CD4-positive, alpha-beta memory T cell (primary cell): ENCODE measurements around the gene LAMA5. TPM values are rescaled to one million over a fixed set of nuclear protein-coding genes. Genes with fewer than 3 reads are reported as not detected.

Experiments used
- CTCF ChIA-PET: fragments of 350-600 bp; sonication (Branson Sonifier 250); formaldehyde crosslinking; loops from one replicate; lab custom pipeline; 2021; ENCODE audit warnings: inconsistent platforms; ENCODE audit not compliant: partially characterized antibody; lab: Charles Lee
- POLR2A ChIA-PET: fragments of 350-600 bp; sonication (Branson Sonifier 250); formaldehyde crosslinking; loops from one replicate; lab custom pipeline; 2021; ENCODE audit not compliant: partially characterized antibody; lab: Charles Lee
- DNase-seq, 5 donors: peaks; one replicate each; pipeline versions ENCODE4 v3.0.0 to v3.0.0-alpha.2; 2020 to 2022; ENCODE audit warnings: mixed read lengths in 1 of 5
- H3K27ac ChIP-seq: one replicate; pipeline ENCODE4 v1.7.0; 2013; ENCODE audit warnings: low read depth, low read length
- H3K27me3 ChIP-seq: 2 replicates; pipeline ENCODE4 v1.7.0; 2013; ENCODE audit warnings: mild to moderate bottlenecking, low read length, moderate library complexity; ENCODE audit not compliant: insufficient read depth
- H3K36me3 ChIP-seq: 2 replicates; pipeline ENCODE4 v1.7.0; 2013; ENCODE audit warnings: mild to moderate bottlenecking, low read length, moderate library complexity; ENCODE audit not compliant: insufficient read depth
- H3K4me1 ChIP-seq: 2 replicates; pipeline ENCODE4 v1.7.0; 2013; ENCODE audit warnings: mild to moderate bottlenecking, low read length, moderate library complexity; ENCODE audit not compliant: insufficient read depth
- H3K4me3 ChIP-seq, 2 donors: one replicate each; pipeline ENCODE4 v1.7.0; 2013; ENCODE audit warnings: low read length in 2 of 2, mild to moderate bottlenecking in 1 of 2
- H3K9me3 ChIP-seq, 2 donors: one replicate each; pipeline ENCODE4 v1.7.0; 2013; ENCODE audit warnings: low read length in 2 of 2, control low read depth in 1 of 2; ENCODE audit not compliant: control insufficient read depth in 1 of 2
- H3K27ac Mint-ChIP-seq, 7 donors: one replicate each; pipeline ENCODE4 v1.8.0; 2020 to 2021; ENCODE audit warnings: mixed read lengths in 7 of 7, mild to moderate bottlenecking in 6 of 7, inconsistent platforms in 3 of 7, moderate library complexity in 3 of 7
- H3K27me3 Mint-ChIP-seq, 2 donors: one replicate each; pipeline ENCODE4 v1.8.0; 2020 to 2021; ENCODE audit warnings: mixed read lengths in 2 of 2
- H3K36me3 Mint-ChIP-seq, 2 donors: one replicate each; pipeline ENCODE4 v1.8.0; 2020 to 2021; ENCODE audit warnings: mixed read lengths in 2 of 2, inconsistent platforms in 1 of 2, mild to moderate bottlenecking in 1 of 2
- H3K4me1 Mint-ChIP-seq, 4 donors: one replicate each; pipeline ENCODE4 v1.8.0; 2020 to 2021; ENCODE audit warnings: mixed read lengths in 4 of 4, mild to moderate bottlenecking in 1 of 4
- H3K4me3 Mint-ChIP-seq, 8 donors: one replicate each; pipeline ENCODE4 v1.8.0; 2020 to 2021; ENCODE audit warnings: mixed read lengths in 8 of 8, mild to moderate bottlenecking in 7 of 8, moderate library complexity in 6 of 8, inconsistent platforms in 3 of 8
- H3K9me3 Mint-ChIP-seq, 8 donors: one replicate each; pipeline ENCODE4 v1.8.0; 2020 to 2021; ENCODE audit warnings: mixed read lengths in 8 of 8, mild to moderate bottlenecking in 5 of 8, inconsistent platforms in 3 of 8, moderate library complexity in 1 of 8
- intact Hi-C: fragments of 100-400 bp; cut with micrococcal nuclease; formaldehyde crosslinking; loops from one replicate; pipeline ENCODE4 v1.15.1; 2023
- polyA plus RNA-seq, 2 donors: library from polyadenylated mRNA; unstranded; fragments of 300-500 nt; fragmentation: Illumina TruSeq; gene quantifications; one replicate each; pipeline ENCODE4 v1.2.3, GENCODE V29; 2021
- total RNA-seq, 2 experiments: library from RNA; stranded (reverse); gene quantifications; one replicate each; pipeline ENCODE4 v1.2.3, GENCODE V29; 2021

The LAMA5 gene
- total and polyA plus RNA-seq, 4 experiments from 2014 or later = 0.49 TPM; not detected in 3

GRCh38 chr20:62329389-62330377 is 37.4 kb downstream of the LAMA5 start:
- peak in 1 of 5 donors; percentile 26 for DNase-seq
- Mint-ChIP-seq H3K9me3 (peaks cover 0 to 2% (median 0%) of the 10 kb centered on the region in 8 donors), H3K4me3 (no peak overlapping the region), H3K4me1 (peaks cover 0 to 2% (median 0%) of the 10 kb centered on the region in 4 donors), H3K36me3 (no peaks in the 10 kb centered on the region), H3K27me3 (no peaks in the 10 kb centered on the region), H3K27ac (peak overlapping the region in 1 of 7 donors; percentile 53)
- Histone ChIP-seq H3K27ac (no peak overlapping the region), H3K9me3 (no peaks in the 10 kb centered on the region), H3K36me3 (no peaks in the 10 kb centered on the region), H3K4me1 (no peaks in the 10 kb centered on the region), H3K4me3 (no peak overlapping the region), H3K27me3 (no peaks in the 10 kb centered on the region)
- intact Hi-C loops = no loop called here
- ChIA-PET POLR2A (no interaction called here), CTCF (no interaction called here)

DNA sequence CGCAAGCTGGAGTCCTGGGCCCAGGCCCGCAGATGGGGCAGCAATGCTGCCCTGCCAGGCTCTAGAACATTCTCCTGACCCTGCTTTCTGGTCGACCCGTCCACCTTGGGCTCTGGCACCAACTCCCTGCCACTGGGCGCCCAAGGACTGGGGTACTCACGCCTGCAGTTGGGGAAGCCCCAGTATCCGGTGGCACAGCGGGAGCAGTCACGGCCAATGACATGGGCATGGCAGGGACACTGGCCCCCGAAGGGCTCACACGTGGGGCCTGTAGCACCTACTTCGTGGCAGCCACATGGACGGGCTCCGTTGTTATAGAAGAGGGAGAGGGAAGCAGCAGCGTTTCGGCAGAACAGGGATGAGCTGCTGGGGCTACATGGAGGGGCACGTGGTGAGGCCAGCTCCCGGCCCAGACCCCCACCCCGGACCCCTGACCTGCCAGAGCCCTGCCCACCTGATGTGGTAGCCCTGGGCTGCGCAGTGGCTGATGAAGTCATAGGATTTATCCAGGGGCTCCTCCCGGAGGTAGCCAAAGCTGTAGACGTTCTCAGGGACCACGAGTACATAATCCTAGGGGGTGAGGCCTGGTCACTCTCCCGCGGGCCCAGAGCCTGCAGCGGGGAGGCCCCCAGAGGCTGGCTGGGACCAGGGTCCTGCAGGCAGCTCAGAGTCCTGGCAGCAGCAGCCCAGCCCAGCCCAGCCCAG is 38.3 kb downstream of the LAMA5 start:
- no peak overlapping the region for H3K27ac Mint-ChIP-seq
- intact Hi-C loops = no loop called here
- H3K4me3 Mint-ChIP-seq = no peak overlapping the region
- Histone ChIP-seq H3K4me1 (no peaks in the 10 kb centered on the region), H3K27me3 (no peaks in the 10 kb centered on the region), H3K27ac (no peak overlapping the region), H3K9me3 (no peaks in the 10 kb centered on the region), H3K4me3 (no peak overlapping the region), H3K36me3 (no peaks in the 10 kb centered on the region)
- H3K4me1 Mint-ChIP-seq = peaks cover 0 to 2% (median 0%) of the 10 kb centered on the region in 4 donors
- no peaks in the 10 kb centered on the region for H3K36me3 Mint-ChIP-seq
- POLR2A ChIA-PET = no interaction called here
- peak in 1 of 5 donors; percentile 14 for DNase-seq
- H3K9me3 Mint-ChIP-seq = peaks cover 0 to 2% (median 0%) of the 10 kb centered on the region in 8 donors
- CTCF ChIA-PET = no interaction called here
- no peaks in the 10 kb centered on the region for H3K27me3 Mint-ChIP-seq

DNA sequence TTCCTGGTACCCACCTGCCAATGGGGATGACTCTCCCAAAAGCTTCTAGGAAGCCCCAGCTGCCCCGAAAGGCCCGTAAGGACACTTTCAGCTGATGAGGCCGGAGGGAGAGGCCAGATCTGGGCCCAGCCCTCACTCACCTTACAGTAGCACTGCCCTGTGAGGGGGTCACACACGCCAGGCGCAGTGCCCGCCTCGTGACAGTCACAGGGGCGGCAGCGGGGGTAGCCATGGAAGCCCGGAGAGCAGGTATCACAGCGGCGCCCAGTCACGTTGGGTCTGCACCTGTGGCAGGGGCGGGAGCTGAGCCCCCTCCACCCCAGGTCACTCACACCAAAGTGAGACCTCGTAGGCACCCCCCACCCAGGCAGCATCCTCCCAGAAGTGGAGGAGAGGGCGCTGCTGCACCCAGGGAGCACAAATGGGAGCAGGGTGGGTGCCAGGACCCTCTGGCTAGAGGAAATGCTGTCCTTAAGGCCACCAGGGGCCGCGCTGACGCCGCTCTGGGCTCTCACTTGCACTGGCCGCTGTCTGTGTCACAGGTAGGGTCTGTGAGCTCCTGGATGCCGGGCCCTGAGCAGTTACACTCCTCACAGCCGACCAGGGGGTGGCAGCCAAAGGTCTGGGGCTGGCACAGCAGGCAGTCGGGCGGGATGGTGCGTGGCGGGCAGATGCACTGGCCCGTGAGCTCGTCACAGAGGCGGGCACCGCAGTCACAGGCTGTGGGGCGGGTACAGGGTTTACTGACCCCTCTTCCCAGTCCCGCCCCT is 39.2 kb downstream of the LAMA5 start:
- Mint-ChIP-seq H3K9me3 (peaks cover 0 to 2% (median 0%) of the 10 kb centered on the region in 8 donors), H3K4me3 (no peak overlapping the region), H3K36me3 (no peaks in the 10 kb centered on the region), H3K27ac (no peak overlapping the region), H3K4me1 (peaks cover 0 to 2% (median 0%) of the 10 kb centered on the region in 4 donors), H3K27me3 (no peaks in the 10 kb centered on the region)
- no peak overlapping the region for H3K4me3 ChIP-seq
- H3K4me1 ChIP-seq = no peaks in the 10 kb centered on the region
- peak in 1 of 5 donors; percentile 36 for DNase-seq
- no peaks in the 10 kb centered on the region for H3K27me3 ChIP-seq
- intact Hi-C loops = no loop called here
- H3K9me3 ChIP-seq = no peaks in the 10 kb centered on the region
- ChIA-PET POLR2A (no interaction called here), CTCF (no interaction called here)
- no peaks in the 10 kb centered on the region for H3K36me3 ChIP-seq
- H3K27ac ChIP-seq = no peak overlapping the region

DNA sequence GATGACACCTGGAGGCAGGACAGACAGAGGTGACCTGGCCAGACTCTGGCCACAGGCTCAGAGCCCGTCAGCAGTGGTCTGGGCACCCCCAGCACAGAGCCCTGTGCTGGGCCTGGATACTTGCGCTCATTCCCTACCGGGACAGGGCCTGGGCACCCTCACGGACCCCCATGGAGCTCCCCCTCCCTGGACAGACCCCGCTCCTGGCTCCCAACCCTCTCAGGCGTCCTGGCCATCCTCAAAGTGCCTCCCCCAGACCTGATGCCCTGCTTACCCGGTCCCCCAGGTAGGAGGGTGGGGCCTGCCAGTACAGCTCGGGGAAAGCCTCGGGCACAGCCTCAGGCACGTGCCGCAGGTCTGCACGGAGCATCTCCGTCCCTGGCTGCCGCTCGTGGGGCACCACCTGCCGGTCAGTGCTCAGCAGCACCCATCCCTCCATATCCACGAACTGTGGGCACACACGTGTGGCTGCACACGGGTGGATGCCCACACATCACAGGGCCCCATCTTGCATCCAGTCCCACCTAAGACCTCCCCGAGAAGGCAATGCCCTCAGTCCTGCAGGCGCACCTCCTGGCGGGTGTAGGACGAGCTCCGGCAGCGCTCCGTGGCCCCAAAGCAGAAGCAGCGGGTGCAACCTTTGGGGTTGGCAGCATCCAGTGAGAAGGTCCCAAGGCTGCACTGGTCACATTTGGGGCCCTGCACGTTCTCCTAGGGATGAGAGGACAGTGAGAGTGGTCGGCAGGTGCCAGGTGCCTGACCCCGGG is 40.0 kb downstream of the LAMA5 start:
- Histone ChIP-seq H3K9me3 (no peaks in the 10 kb centered on the region), H3K27me3 (no peaks in the 10 kb centered on the region), H3K27ac (no peak overlapping the region), H3K4me3 (no peak overlapping the region), H3K36me3 (no peaks in the 10 kb centered on the region), H3K4me1 (no peaks in the 10 kb centered on the region)
- Mint-ChIP-seq H3K27ac (no peak overlapping the region), H3K9me3 (peaks cover 0 to 2% (median 0%) of the 10 kb centered on the region in 8 donors), H3K36me3 (no peaks in the 10 kb centered on the region), H3K4me3 (no peak overlapping the region), H3K4me1 (peaks cover 0 to 2% (median 0%) of the 10 kb centered on the region in 4 donors), H3K27me3 (no peaks in the 10 kb centered on the region)
- intact Hi-C loops = no loop called here
- ChIA-PET CTCF (no interaction called here), POLR2A (no interaction called here)
- peak in 1 of 5 donors; percentile 25 for DNase-seq

DNA sequence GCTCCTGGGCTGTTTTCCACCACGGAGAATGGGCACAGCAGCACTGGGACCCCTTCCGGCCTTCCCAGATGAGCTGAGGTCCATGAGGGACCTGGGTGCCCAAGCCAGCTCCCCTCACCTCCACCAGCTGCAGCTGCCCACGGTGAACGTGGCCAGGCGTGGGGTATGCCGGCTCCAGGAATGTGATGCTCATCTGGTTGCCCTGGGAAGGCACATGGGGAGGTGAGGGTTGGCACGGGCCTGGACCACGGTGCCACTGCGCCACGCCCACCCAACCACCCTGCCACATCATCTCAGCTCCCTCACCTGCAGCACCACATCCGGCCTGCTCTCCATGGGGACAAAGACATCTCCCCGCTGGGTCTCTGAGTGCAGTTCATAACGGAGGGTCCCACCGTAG is 40.6 kb downstream of the LAMA5 start:
- POLR2A ChIA-PET = no interaction called here

DNA sequence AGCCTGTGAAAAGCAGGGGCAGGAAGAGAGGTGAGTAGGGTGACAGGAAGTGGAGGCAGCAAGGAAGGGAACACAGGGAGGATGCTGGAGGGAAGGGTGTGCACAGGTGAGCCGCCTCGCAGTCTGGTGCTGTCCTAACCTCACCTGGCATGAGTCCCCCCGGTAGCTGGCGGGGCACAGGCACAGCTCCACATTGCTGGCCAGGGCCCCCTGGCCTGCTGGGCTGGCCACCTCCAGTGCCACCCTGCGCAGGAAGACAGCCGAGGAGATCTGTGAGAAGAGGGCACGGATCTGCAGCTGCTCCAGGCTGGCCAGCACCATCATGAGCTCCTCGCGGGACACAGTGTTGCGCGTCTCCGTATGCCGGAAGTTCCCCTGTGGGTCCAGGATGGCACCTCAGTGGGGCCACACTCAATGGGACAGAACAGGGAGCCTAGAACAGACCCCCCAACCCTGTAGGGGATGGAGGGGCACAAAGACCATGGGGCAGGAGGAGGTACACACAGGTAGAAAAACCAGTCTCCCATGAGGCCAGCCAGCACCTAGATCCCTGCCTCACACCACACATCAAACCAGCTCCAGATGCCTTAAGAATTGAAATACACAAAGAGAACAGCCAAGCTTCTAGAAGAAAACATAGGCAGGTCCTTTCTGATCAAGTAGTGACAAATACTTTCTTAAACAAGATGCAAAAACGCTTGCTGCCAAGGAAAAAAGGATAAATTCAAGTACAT is 41.8 kb downstream of the LAMA5 start:
- Histone ChIP-seq H3K4me1 (no peaks in the 10 kb centered on the region), H3K9me3 (no peaks in the 10 kb centered on the region), H3K27ac (no peak overlapping the region), H3K36me3 (no peaks in the 10 kb centered on the region), H3K27me3 (no peaks in the 10 kb centered on the region), H3K4me3 (no peak overlapping the region)
- no peaks in the 10 kb centered on the region for H3K27me3 Mint-ChIP-seq
- H3K9me3 Mint-ChIP-seq = peaks cover 0 to 2% (median 0%) of the 10 kb centered on the region in 8 donors
- POLR2A ChIA-PET = no interaction called here
- CTCF ChIA-PET = no interaction called here
- DNase-seq = peak in 1 of 5 donors; percentile 33
- no peak overlapping the region for H3K4me3 Mint-ChIP-seq
- no peak overlapping the region for H3K27ac Mint-ChIP-seq
- H3K4me1 Mint-ChIP-seq = peaks cover 0 to 2% (median 0%) of the 10 kb centered on the region in 4 donors
- intact Hi-C loops = no loop called here
- H3K36me3 Mint-ChIP-seq = no peaks in the 10 kb centered on the region

More for the DNA sequence above, 40.6 kb downstream of the LAMA5 start:
- H3K27ac ChIP-seq = no peak overlapping the region
- H3K4me3 ChIP-seq = no peak overlapping the region
- Mint-ChIP-seq H3K4me3 (no peak overlapping the region), H3K4me1 (peaks cover 0 to 2% (median 0%) of the 10 kb centered on the region in 4 donors), H3K9me3 (peaks cover 0 to 2% (median 0%) of the 10 kb centered on the region in 8 donors), H3K27ac (no peak overlapping the region), H3K36me3 (no peaks in the 10 kb centered on the region), H3K27me3 (no peaks in the 10 kb centered on the region)
- DNase-seq = peak in 1 of 5 donors; percentile 7
- no peaks in the 10 kb centered on the region for H3K27me3 ChIP-seq
- intact Hi-C loops = no loop called here
- H3K36me3 ChIP-seq = no peaks in the 10 kb centered on the region
- CTCF ChIA-PET = interaction anchor here (0.6 kb wide), 1 partner anchor 71 kb away, joined by 3 read pairs; no protein-coding TSS in a partner anchor
- H3K4me1 ChIP-seq = no peaks in the 10 kb centered on the region
- no peaks in the 10 kb centered on the region for H3K9me3 ChIP-seq
